Loucy (cell line): ENCODE data around the gene F12.
A peak's percentile ranks its signal among the peaks of the same experiment; 100 is the strongest.

ENCODE experiments used
- H2AFZ ChIP-seq: fragments of 200-600 bp; sonication (generic); 2 replicates; pipeline ENCODE4 v1.6.0; 2016; ENCODE audit warnings: antibody characterized with exemption, mild to moderate bottlenecking, low read length, moderate library complexity
- H3F3A ChIP-seq: fragments of 200-600 bp; 2 replicates; pipeline ENCODE4 v1.6.0; 2016; ENCODE audit warnings: antibody characterized with exemption, low read depth, mild to moderate bottlenecking
- H3K27me3 ChIP-seq: fragments of 200-600 bp; sonication (generic); 2 replicates; pipeline ENCODE4 v1.6.1; 2014; ENCODE audit warnings: low read length, mild to moderate bottlenecking; ENCODE audit not compliant: insufficient read depth, poor library complexity, severe bottlenecking
- H3K36me3 ChIP-seq: fragments of 200-600 bp; sonication (generic); 2 replicates; pipeline ENCODE4 v1.6.1; 2016; ENCODE audit warnings: low read length; ENCODE audit not compliant: insufficient read depth
- H3K4me1 ChIP-seq: fragments of 200-600 bp; sonication (generic); 2 replicates; pipeline ENCODE4 v1.5.1; 2014; ENCODE audit warnings: low read length, mild to moderate bottlenecking; ENCODE audit not compliant: insufficient read depth, poor library complexity, severe bottlenecking
- H3K4me2 ChIP-seq: fragments of 200-600 bp; sonication (generic); 2 replicates; pipeline ENCODE4 v1.6.0; 2014; ENCODE audit warnings: antibody characterized with exemption, low read length, low read depth, mild to moderate bottlenecking; ENCODE audit not compliant: poor library complexity, severe bottlenecking
- H3K4me3 ChIP-seq: fragments of 200-600 bp; sonication (generic); 2 replicates; pipeline ENCODE4 v1.5.1; 2014; ENCODE audit warnings: low read length, mild to moderate bottlenecking, mixed read lengths; ENCODE audit not compliant: poor library complexity, severe bottlenecking
- H3K79me2 ChIP-seq: fragments of 200-600 bp; sonication (generic); 2 replicates; pipeline ENCODE4 v1.6.1; 2014; ENCODE audit warnings: low read length; ENCODE audit not compliant: insufficient read depth
- H3K9ac ChIP-seq: fragments of 200-600 bp; sonication (generic); 2 replicates; pipeline ENCODE4 v1.6.0; 2014; ENCODE audit warnings: mild to moderate bottlenecking, low read depth, low read length, moderate library complexity; ENCODE audit not compliant: poor library complexity, severe bottlenecking
- H3K9me2 ChIP-seq: fragments of 200-600 bp; sonication (generic); replicated peaks from 2 replicates; pipeline ENCODE4 v1.6.1; 2016; ENCODE audit warnings: low read depth, low read length, mixed read lengths
- H3K9me3 ChIP-seq: fragments of 200-600 bp; sonication (generic); 2 replicates; pipeline ENCODE4 v1.6.1; 2014; ENCODE audit warnings: mild to moderate bottlenecking, antibody characterized with exemption, low read length, low read depth; ENCODE audit not compliant: insufficient read depth
- H4K20me1 ChIP-seq: fragments of 200-600 bp; sonication (generic); 2 replicates; pipeline ENCODE4 v1.6.0; 2014; ENCODE audit warnings: antibody characterized with exemption, low read length, mild to moderate bottlenecking; ENCODE audit not compliant: insufficient read depth, poor library complexity, severe bottlenecking
- CTCF ChIP-seq: fragments of 200-600 bp; sonication (generic); conservative IDR thresholded peaks from 2 replicates; pipeline ENCODE4 v1.5.1; 2014; ENCODE audit warnings: mild to moderate bottlenecking, antibody characterized with exemption, low read length
- EZH2phosphoT487 ChIP-seq: fragments of 200-600 bp; IDR thresholded peaks from 2 replicates; pipeline ENCODE4 v1.6.1; 2018; ENCODE audit warnings: antibody characterized with exemption, mild to moderate bottlenecking, moderate library complexity, borderline replicate concordance

The F12 gene

GRCh38 chr5:177456976-177457851, 47.9 kb upstream of the F12 start:
- TF ChIP-seq EZH2phosphoT487 (no peak), CTCF (peak; percentile 32; the same call in 1 of the 2 replicates)
- peaks cover 13% of the 10 kb centered on the region for H4K20me1 ChIP-seq
- H3K9me2 ChIP-seq, result no peaks in the 10 kb centered on the region
- no peaks in the 10 kb centered on the region for H3K36me3 ChIP-seq
- no peaks in the 10 kb centered on the region for H3K27me3 ChIP-seq
- H3K79me2 ChIP-seq, result no peaks in the 10 kb centered on the region
- no peak overlapping the region for H2AFZ ChIP-seq
- no peak overlapping the region for H3K9ac ChIP-seq
- H3K9me3 ChIP-seq, result no peaks in the 10 kb centered on the region
- no peak overlapping the region for H3K4me3 ChIP-seq
- H3K4me2 ChIP-seq, result peak overlapping the region; percentile 24
- H3F3A ChIP-seq, result no peaks in the 10 kb centered on the region; the same call in 1 of the 2 replicates
- no peaks in the 10 kb centered on the region for H3K4me1 ChIP-seq

GRCh38 chr5:177456591-177456964, 47.2 kb upstream of the F12 start:
- Histone ChIP-seq H3K4me2 (peak overlapping the region; percentile 24), H3F3A (no peaks in the 10 kb centered on the region; the same call in 1 of the 2 replicates), H3K9ac (no peak overlapping the region)

More at GRCh38 chr5:177456591-177456964, 47.2 kb upstream of the F12 start:
- no peaks in the 10 kb centered on the region for H3K4me1 ChIP-seq
- peaks cover 13% of the 10 kb centered on the region for H4K20me1 ChIP-seq
- H3K27me3 ChIP-seq, result no peaks in the 10 kb centered on the region
- TF ChIP-seq CTCF (no peak; the same call in 1 of the 2 replicates), EZH2phosphoT487 (no peak)
- H3K79me2 ChIP-seq, result no peaks in the 10 kb centered on the region
- H3K9me2 ChIP-seq, result no peaks in the 10 kb centered on the region
- H2AFZ ChIP-seq, result no peak overlapping the region
- H3K9me3 ChIP-seq, result no peaks in the 10 kb centered on the region
- H3K4me3 ChIP-seq, result no peak overlapping the region
- no peaks in the 10 kb centered on the region for H3K36me3 ChIP-seq
